Measurements from ENCODE around the gene CDH4.

Gene CDH4

GRCh38 chr20:61765871-61766654 is 514.0 kb downstream of the CDH4 start:
- no peak for DNase-seq (ENCODE audit: low spot score)
- TF ChIP-seq CTCF (IDR thresholded peaks at IDR 0.05; ENCODE audit: extremely low read depth, missing control alignments) = no peak

- no peak for TF ChIP-seq CTCF (IDR thresholded peaks at IDR 0.05; ENCODE audit: extremely low read depth, missing control alignments)
These were observed 515.0 kb downstream of the CDH4 start for GRCh38 chr20:61766921-61767610.

GRCh38 chr20:61767761-61768494 is 515.9 kb downstream of the CDH4 start:
- no peak for TF ChIP-seq CTCF (IDR thresholded peaks at IDR 0.05; ENCODE audit: extremely low read depth, missing control alignments)
- DNase-seq (ENCODE audit: low spot score) = no peak

More at GRCh38 chr20:61766921-61767610, 515.0 kb downstream of the CDH4 start:
- DNase-seq (ENCODE audit: low spot score) = no peak

- no peak for DNase-seq (ENCODE audit: low spot score)
- TF ChIP-seq CTCF (IDR thresholded peaks at IDR 0.05; ENCODE audit: extremely low read depth, missing control alignments) = no peak
These were observed 516.7 kb downstream of the CDH4 start for GRCh38 chr20:61768571-61769285.

GRCh38 chr20:61769286-61769832 is 517.3 kb downstream of the CDH4 start:
- no peak for TF ChIP-seq CTCF (IDR thresholded peaks at IDR 0.05; ENCODE audit: extremely low read depth, missing control alignments)
- no peak for DNase-seq (ENCODE audit: low spot score)

GRCh38 chr20:61770113-61770585 is 518.1 kb downstream of the CDH4 start:
- TF ChIP-seq CTCF (IDR thresholded peaks at IDR 0.05; ENCODE audit: extremely low read depth, missing control alignments) = no peak
- no peak for DNase-seq (ENCODE audit: low spot score)

All from GM20000 (cell line).